Activated CD8-positive, alpha-beta T cell treated with anti-CD3 and anti-CD28 coated beads for 36 hours (primary cell): ENCODE measurements around the gene POU6F1. TPM values are rescaled to one million over a fixed set of nuclear protein-coding genes. Genes with fewer than 3 reads are reported as not detected.

Source experiments
- ATAC-seq: fragments of 200-7000 bp; cut with Tn5 transposase; one replicate; pipeline ENCODE4 v1.10.0; 2021; ENCODE audit warnings: mild to moderate bottlenecking, moderate library complexity
- CTCF ChIA-PET: fragments of 350-600 bp; sonication (Branson Sonifier 250); formaldehyde crosslinking; loops from one replicate; lab custom pipeline; 2021; ENCODE audit warnings: antibody characterized with exemption; lab: Charles Lee
- POLR2A ChIA-PET: fragments of 350-600 bp; sonication (Branson Sonifier 250); formaldehyde crosslinking; loops from one replicate; lab custom pipeline; 2021; ENCODE audit warnings: antibody characterized with exemption; lab: Charles Lee
- DNase-seq: peaks from one replicate; pipeline ENCODE4 v3.0.0-alpha.2; 2020
- H3K27ac Mint-ChIP-seq: one replicate; pipeline ENCODE4 v1.8.0; 2021; ENCODE audit warnings: mild to moderate bottlenecking, mixed read lengths
- H3K27me3 Mint-ChIP-seq: one replicate; pipeline ENCODE4 v1.8.0; 2021; ENCODE audit warnings: mixed read lengths
- H3K36me3 Mint-ChIP-seq: one replicate; pipeline ENCODE4 v1.8.0; 2021; ENCODE audit warnings: low read depth, mixed read lengths
- H3K4me1 Mint-ChIP-seq: one replicate; pipeline ENCODE4 v1.8.0; 2021; ENCODE audit warnings: low read depth, mixed read lengths
- H3K4me3 Mint-ChIP-seq: one replicate; pipeline ENCODE4 v1.8.0; 2021; ENCODE audit warnings: mild to moderate bottlenecking, moderate library complexity, mixed read lengths
- H3K9me3 Mint-ChIP-seq: one replicate; pipeline ENCODE4 v1.8.0; 2021; ENCODE audit warnings: mixed read lengths
- intact Hi-C: fragments of 100-400 bp; cut with micrococcal nuclease; formaldehyde crosslinking; loops from one replicate; pipeline ENCODE4 v1.10.0; 2022
- total RNA-seq, 2 experiments: library from RNA; stranded (reverse); gene quantifications; one replicate each; pipeline ENCODE4 v1.2.3, GENCODE V29; 2021
- TF ChIP-seq, protein P1 (sequence below): fragments of 200-600 bp; IDR thresholded peaks from one replicate; pipeline ENCODE4 v1.8.0; 2022; ENCODE audit warnings: antibody characterized with exemption, mild to moderate bottlenecking

Gene POU6F1
- total RNA-seq, 2 experiments from 2014 or later: 5.8 to 7.3 TPM

DNA sequence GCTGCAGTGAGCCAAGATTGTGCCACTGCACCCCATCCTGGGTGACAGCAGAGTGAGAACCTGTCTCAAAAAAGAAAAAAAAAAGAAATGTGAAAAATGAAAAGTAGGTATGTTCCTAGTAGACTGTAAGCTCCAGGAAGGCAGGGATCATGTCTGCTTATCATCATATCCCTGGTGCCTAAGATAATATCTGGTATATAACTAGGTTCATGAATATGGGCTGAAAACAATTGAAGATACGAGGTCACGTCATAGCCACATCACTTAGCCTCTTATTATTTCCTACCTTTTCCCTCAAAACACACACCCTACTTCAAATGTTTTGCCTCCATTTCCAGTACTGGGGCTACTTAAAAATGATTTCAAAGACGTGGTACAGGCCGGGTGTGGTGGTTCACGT, 3.0 kb downstream of the POU6F1 start:
- intact Hi-C loops: no loop called here
- POLR2A ChIA-PET: no interaction called here
- no peaks in the 10 kb centered on the region for H3K27me3 Mint-ChIP-seq

GRCh38 chr12:51210690-51211395, 7.0 kb downstream of the POU6F1 start:
- no peaks in the 10 kb centered on the region for H3K4me1 Mint-ChIP-seq
- H3K36me3 Mint-ChIP-seq: peaks cover 1% of the 10 kb centered on the region
- intact Hi-C loops: no loop called here
- no peaks in the 10 kb centered on the region for H3K27me3 Mint-ChIP-seq
- H3K4me3 Mint-ChIP-seq: no peak overlapping the region
- CTCF ChIA-PET: interaction anchor here (0.8 to 1.5 kb wide), 8 partner anchors 11 to 130 kb away, joined by 3 to 4 read pairs (median 4); no protein-coding TSS in a partner anchor
- no peak for ATAC-seq
- POLR2A ChIA-PET: no interaction called here
- H3K27ac Mint-ChIP-seq: no peak overlapping the region
- no peaks in the 10 kb centered on the region for H3K9me3 Mint-ChIP-seq
- TF ChIP-seq, protein P1, sequence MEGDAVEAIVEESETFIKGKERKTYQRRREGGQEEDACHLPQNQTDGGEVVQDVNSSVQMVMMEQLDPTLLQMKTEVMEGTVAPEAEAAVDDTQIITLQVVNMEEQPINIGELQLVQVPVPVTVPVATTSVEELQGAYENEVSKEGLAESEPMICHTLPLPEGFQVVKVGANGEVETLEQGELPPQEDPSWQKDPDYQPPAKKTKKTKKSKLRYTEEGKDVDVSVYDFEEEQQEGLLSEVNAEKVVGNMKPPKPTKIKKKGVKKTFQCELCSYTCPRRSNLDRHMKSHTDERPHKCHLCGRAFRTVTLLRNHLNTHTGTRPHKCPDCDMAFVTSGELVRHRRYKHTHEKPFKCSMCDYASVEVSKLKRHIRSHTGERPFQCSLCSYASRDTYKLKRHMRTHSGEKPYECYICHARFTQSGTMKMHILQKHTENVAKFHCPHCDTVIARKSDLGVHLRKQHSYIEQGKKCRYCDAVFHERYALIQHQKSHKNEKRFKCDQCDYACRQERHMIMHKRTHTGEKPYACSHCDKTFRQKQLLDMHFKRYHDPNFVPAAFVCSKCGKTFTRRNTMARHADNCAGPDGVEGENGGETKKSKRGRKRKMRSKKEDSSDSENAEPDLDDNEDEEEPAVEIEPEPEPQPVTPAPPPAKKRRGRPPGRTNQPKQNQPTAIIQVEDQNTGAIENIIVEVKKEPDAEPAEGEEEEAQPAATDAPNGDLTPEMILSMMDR: no peak
- DNase-seq: no peak

More for the DNA sequence above, 3.0 kb downstream of the POU6F1 start:
- TF ChIP-seq, protein P1: no peak
- ATAC-seq: no peak
- Mint-ChIP-seq H3K36me3 (peaks cover 1% of the 10 kb centered on the region), H3K4me3 (no peak overlapping the region), H3K27ac (no peak overlapping the region), H3K4me1 (peaks cover 15% of the 10 kb centered on the region), H3K9me3 (no peaks in the 10 kb centered on the region)
- CTCF ChIA-PET: no interaction called here
- no peak for DNase-seq

- TF ChIP-seq, protein P1: no peak
- ChIA-PET POLR2A (interaction anchor here (0.7 kb wide), 1 partner anchor 9 kb away, joined by 3 read pairs; the partner anchor contains the start of gene POU6F1), CTCF (no interaction called here)
- H3K27me3 Mint-ChIP-seq: no peaks in the 10 kb centered on the region
- no peaks in the 10 kb centered on the region for H3K4me1 Mint-ChIP-seq
- H3K9me3 Mint-ChIP-seq: no peaks in the 10 kb centered on the region
- no peaks in the 10 kb centered on the region for H3K36me3 Mint-ChIP-seq
- DNase-seq (no peak), ATAC-seq (no peak)
- intact Hi-C loops: no loop called here
- no peak overlapping the region for H3K4me3 Mint-ChIP-seq
- H3K27ac Mint-ChIP-seq: no peak overlapping the region
Measured at GRCh38 chr12:51209259-51209658, 8.6 kb downstream of the POU6F1 start.

GRCh38 chr12:51208016-51208660, 9.7 kb downstream of the POU6F1 start:
- DNase-seq (no peak), ATAC-seq (no peak)
- ChIA-PET CTCF (interaction anchor here (1.1 kb wide), 1 partner anchor 10 kb away, joined by 4 read pairs; no protein-coding TSS in a partner anchor), POLR2A (no interaction called here)
- Mint-ChIP-seq H3K36me3 (no peaks in the 10 kb centered on the region), H3K4me3 (no peak overlapping the region), H3K27ac (no peak overlapping the region), H3K27me3 (no peaks in the 10 kb centered on the region), H3K9me3 (no peaks in the 10 kb centered on the region), H3K4me1 (peaks cover under 1% of the 10 kb centered on the region)
- intact Hi-C loops: no loop called here
- TF ChIP-seq, protein P1: no peak

DNA sequence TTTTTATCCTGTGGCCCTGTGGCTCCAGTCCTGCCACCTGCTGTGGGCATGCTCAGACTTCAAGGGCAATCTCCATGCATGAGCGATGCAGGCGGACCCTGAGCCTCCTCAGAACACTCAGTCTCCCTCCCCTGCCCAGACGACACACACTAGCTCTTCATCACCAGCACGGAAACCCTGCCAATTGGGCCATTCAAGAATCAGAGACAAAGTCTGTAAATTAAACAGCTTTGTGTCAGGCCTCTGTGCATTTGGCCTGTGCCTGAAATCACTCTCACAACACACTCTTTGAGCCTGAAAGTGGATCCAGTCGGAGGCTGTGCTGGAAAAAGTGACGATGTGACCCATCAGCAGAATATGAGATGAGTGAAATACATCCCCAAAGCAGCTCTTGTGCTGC, 12.5 kb downstream of the POU6F1 start:
- Mint-ChIP-seq H3K27ac (no peak overlapping the region), H3K36me3 (no peaks in the 10 kb centered on the region), H3K9me3 (no peaks in the 10 kb centered on the region), H3K4me3 (no peak overlapping the region), H3K4me1 (peaks cover 5% of the 10 kb centered on the region), H3K27me3 (no peaks in the 10 kb centered on the region)
- DNase-seq: no peak
- ATAC-seq: no peak
- CTCF ChIA-PET: interaction anchor here (0.8 to 1.4 kb wide), 3 partner anchors 12 to 148 kb away, joined by 3 to 4 read pairs (median 3); no protein-coding TSS in a partner anchor
- intact Hi-C loops: no loop called here
- TF ChIP-seq, protein P1: no peak
- POLR2A ChIA-PET: interaction anchor here (1.0 to 1.8 kb wide), 3 partner anchors 13 to 47 kb away, joined by 3 to 5 read pairs (median 5); partner anchors contain the start of gene POU6F1
